HG03520 (cell line): ENCODE results near the gene TIFAB.

Experiments used
- ATAC-seq: cut with Tn5 transposase; IDR thresholded peaks from one replicate; pipeline ENCODE4 v1.9.1; 2021; ENCODE audit warnings: mild to moderate bottlenecking, moderate library complexity; ENCODE audit not compliant: unreplicated experiment

TIFAB gene

DNA sequence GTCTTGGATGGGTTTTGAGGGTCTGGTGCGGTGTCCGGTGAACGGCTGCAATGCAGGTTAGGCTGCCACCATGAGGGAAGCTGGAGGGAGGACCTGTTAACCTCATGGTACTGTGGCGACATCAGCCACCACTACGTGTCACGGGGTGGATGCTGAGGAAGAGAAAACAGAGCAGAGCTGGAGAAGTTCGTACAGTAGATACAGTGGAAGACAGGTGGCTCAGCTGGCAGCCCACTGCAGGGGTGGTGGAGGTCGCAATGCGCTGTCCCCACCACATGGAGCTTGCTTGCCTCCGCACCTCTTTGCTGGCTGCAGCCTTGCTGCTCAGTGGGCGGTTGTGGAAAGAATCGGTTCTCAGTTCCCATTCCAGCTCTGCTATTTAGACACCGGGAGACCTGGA, 7.8 kb downstream of the TIFAB start:
- ATAC-seq, result no peak

DNA sequence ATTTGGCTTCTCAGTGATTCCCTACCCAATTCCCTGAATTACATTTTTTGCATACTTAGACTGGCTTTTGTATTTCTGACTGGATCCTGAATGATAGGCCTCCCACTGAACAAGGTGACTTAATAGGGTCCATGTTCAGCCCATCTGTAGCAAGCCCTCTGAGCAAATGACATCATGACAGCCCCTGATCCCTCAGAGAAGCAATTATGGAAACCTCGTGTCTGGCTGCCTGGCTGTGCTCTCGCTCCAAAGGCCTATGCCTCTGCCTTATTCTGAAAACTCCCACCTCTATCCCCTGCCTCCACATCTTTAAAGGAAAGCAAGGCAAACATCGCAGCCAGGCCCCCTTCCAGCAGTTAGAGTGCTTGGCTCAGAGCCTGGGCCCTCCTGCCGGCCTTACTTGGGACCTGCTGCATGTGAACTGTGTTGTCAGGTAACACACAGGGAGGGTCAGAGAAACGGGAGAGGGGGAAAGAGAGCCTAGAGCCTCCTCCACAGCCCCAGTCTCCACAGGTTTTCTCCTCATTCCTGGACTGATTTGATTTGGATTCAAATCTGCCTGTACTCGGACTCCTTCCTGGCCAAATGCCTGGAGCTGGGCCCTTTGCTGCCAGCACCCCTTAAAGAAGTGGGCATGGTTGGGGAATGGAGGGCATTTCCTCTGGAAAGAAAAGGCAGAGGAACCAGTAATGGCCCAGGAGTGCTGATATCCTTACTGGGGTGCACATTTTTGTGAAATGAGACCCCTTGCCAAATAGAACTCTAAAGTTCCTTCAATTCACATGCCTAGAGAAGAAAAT, 8.8 kb downstream of the TIFAB start:
- no peak for ATAC-seq

DNA sequence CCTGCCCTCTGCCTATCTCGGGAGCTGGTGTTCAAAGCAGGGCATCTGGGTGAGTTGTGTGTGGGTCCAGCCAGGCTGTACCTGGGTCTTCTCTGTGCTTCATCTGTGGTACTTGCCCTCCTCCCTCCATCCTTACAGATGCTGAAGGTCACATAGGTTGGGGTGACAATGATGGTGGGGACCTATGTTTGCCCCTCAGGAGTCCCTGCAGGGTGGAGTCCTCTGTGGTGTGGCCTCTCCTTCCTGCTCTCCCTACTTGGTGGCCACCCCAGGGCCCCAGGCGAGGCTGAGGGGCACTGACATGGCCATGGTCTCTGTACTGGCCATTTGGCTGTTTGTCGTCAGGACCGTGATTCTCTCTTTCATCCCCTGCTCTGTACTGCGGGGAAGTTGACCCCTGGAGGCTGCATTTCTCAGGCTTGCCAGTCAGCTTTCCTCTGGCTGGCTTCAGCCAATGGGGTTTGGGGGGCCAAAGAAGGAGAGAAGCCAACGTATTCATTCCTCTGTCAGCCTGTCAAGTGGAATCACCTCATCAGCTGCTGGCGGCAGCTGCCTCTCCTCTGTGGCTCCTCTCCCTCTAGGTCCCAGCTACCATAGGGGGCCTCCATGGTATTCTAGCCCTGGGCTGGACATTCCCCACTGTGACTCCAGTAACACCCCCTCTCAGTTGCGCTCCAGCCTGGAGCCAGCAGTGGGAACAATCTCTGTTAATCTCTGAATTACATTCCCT, 9.6 kb downstream of the TIFAB start:
- ATAC-seq, result no peak

DNA sequence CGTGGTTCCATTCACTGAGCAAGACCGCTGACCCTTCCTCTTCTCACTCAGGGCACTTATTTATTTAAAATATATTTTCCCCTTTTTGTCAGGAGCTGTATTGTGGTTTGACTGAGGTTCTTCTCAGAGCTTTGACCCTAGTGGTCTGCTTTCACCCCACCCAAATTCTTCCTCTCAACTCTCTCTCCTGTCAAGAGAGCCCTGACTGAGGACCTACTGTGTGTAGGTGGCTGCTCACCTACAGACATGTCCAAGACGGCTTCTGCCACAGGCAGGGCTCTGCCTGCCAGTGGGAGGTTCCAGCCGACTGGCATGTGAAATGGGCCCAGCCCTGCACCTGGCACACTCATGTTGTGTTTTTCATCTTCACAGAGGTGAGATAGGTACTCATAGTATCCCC, 10.2 kb downstream of the TIFAB start:
- no peak for ATAC-seq

DNA sequence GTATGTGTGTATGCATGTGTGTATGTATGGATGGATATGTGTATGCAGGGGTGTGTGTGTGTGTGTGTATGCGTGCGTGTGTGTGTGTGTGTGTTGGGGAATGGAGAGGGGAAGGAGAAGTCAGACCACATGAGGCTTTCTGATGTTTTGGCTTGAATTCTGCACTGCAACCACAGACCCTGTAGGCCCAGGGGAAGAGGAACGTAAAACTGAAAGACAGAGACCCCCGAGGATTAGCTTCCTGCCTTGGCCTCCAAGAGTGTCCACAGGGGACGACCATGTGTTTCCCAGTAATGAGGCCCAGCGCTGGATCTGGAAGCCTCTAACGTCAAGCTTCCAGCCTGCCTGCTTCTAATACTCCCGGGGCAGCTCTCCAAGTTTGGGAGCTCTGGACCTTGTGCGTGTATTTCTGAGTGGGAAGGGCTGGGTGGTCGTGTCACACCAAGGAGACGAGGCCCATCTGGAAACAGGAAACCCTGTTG, 10.8 kb downstream of the TIFAB start:
- no peak for ATAC-seq

DNA sequence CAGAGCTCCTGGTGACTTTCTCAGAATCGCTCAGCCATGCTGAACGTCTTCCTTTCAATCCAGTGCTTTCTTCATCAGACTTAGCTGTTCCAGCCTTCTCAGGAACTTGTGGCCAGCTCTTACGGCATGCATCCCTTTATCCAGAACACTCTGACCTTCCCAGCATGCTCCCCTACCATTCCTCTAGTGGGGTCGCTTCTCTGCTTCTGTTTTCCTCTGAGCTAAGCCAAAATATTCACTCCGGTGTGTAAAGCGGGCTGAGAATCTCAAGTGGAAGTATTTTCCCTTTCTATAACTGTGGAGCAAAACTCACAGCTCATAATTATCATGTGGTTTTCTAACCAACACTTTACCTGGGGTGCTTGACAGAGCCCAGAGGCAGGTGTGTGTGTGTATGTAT, 11.2 kb downstream of the TIFAB start:
- ATAC-seq, result no peak

DNA sequence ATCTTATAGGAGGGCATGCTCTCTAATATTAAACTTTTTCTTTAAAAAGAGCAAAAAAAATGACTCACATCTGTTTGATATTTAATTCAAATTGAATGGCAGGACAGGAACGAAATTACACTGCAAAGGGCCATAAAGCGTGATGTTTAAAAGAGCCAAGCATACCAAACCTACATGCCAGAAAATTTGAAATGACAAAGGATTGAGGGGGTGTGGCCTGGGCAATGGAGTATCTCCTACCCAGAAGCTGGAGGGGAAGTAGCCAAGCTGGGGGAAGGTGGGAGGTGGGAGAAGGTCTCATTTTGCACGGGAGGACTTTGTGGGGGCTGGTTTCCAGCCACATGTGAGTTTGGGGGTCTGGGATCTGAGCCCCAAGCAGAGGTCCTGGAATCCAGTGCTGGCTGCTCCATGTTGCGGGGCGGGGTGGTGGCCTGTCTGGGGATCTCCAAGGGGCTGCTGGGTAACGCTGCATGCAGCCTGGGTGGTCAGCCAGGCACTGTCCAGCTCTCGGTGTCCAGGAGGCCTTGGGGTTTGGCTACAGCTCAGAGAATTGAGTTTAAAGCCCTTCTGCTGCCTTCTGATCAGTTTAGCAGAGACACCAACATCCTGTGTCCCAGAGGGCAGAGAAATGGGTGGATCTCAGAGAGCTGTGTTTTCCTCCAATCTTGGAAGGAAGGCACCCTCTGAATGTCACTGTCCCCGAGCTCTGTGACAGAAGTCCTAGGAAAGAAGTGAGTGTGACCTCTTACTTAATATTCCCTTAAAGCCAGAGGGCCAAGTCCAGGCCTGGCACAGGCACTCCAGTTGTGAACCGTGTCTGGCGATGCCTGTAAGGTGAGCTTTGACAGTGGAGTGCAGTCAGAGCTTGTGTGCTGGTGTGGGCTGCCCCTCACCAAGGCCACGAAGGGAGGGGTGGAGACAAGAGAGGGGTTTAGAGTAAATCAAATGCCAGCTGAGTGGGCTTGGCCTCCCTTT, 12.6 kb downstream of the TIFAB start:
- no peak for ATAC-seq

DNA sequence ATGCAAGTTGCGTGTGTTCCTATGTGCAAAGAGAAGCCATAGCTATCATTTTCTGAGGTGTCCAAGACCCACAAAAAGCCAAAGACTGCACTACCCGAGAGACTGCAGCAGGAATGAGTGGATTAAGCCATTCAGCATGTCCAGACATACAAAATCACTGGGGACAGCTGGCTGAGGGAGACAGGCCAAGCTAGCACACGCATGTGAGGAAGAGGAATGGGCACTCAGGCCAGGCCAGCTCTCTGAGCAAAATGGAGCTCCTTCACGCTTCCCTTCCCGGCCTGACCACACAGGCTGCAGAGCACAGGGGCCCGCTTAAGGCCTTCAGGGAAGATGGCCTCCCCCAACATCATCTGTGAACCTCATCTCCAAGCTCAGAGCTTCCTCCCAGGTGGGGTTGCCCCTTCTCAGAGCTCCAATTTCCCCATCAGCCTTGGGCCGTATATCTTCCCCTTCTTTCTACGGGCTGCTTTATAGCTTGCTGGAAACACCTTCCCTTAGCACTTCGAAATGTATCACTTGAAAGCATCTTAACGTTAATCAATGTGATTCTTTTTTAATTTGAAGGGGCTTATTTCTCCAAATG, 13.4 kb downstream of the TIFAB start:
- ATAC-seq, result no peak

DNA sequence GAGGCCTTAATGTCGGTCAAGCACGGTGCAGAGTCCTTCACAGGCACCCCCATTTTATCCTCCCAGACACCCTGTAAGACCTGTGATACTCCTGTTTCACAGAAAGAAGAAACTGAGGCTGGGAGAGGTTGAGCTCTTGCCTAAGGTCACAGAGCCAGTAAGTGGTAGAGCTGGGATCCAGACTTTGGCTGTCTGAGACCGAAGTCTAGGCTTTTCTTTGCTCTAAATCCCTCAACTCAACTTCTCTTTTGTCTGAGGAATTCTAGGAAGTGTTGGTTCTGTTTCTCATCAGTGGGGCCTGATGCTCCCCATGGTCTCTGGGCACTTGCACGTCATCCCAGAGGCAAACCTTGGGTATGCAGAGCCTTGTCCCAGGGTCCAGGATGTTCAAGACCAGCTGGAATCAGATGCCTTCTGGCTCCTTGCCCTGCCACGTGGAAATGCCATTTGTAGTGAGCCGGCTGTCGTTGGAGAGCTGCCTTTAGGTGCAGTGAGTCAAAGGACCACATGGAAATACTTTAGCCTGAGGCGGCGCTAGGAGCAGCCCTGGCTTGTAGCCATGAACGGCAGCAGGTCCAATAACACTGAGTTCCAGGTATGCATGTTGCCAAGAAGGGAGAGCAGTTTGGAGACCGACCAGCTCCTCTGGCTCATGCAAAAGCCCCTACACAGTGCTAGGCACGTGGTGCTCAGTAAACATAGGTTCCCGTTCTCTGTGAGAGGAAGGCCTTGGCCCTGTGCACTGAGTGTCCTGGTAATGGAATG, 14.2 kb downstream of the TIFAB start:
- no peak for ATAC-seq

DNA sequence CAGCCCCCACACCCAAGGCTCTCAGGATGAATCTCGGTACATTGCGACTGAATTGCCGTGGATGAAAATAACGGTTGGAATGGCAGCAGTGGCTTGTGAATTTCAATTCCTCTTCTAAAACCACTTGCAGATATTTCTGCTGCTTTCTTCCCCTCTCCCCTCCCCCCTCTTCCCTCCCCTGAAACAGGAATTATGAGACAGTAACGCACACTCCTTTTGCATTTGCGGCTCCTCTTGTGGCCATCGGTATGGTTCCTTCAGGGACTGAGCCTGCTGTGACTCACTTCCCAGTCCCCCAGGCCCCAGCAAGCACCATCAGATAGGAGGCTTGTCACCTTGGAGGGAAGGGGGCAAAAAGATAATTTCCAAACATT, 14.7 kb downstream of the TIFAB start:
- ATAC-seq, result no peak

DNA sequence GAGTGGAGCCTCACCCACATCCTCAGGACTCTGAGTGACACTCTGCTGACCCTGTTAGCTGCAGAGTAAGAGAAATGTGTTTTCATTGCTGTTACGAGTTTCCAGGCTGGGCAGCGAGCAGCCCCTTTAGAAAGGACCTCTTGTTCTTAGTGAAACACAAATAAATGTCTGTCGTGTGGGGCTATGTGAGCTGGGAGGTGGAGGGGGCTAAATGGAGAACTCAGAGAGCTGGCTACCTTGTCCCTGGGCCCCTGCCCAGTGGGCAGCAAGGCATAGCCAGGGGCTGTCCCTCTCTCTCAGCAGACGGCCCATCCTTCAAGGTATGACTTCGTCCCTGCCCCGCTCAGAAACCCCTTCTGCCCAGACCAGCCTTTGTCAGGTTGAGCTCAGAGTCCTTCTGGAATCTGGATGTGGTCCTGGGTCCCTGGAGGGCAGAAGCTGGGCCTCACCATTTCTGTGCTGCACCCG, 15.2 kb downstream of the TIFAB start:
- ATAC-seq, result no peak

DNA sequence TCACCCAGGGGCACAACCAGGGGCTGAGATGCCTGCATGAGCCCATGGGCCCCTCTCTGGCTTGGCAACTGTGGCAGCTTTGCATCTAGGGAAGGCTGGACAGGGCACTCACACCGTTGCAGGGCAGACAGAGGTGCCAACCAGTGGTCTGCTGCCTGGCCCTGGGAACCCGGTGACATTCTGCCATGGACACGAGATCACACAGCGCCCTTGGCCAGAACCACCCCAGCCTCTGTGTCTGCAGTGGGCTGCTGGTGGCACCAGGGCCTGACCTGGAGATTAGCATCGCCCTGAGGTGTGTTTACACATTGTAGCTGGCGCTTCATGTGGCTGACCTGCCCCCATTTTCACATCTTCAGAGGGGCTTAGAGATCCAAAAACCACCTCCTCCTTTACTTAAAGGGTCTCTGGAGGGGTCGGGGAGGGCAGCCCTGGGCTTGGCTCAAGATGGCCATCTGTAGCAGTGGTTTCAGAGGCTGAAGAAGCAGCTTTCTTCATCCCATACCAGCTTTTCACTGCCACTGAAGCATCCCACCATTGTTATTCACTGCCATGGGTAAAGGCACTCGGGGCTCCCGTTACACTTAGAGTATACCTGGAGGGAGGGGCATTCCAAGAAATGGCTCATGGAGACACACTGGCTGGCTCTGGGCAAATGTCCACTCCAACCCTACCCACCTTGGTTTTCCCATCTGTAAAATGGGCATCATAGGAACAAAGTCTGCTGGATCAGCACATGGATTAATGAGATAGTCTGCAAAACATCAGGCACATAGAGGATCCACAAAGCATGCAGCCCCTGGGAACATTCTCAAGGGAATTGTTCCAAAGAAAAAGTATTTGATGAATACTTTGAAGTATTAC, 16.5 kb downstream of the TIFAB start:
- ATAC-seq, result no peak

DNA sequence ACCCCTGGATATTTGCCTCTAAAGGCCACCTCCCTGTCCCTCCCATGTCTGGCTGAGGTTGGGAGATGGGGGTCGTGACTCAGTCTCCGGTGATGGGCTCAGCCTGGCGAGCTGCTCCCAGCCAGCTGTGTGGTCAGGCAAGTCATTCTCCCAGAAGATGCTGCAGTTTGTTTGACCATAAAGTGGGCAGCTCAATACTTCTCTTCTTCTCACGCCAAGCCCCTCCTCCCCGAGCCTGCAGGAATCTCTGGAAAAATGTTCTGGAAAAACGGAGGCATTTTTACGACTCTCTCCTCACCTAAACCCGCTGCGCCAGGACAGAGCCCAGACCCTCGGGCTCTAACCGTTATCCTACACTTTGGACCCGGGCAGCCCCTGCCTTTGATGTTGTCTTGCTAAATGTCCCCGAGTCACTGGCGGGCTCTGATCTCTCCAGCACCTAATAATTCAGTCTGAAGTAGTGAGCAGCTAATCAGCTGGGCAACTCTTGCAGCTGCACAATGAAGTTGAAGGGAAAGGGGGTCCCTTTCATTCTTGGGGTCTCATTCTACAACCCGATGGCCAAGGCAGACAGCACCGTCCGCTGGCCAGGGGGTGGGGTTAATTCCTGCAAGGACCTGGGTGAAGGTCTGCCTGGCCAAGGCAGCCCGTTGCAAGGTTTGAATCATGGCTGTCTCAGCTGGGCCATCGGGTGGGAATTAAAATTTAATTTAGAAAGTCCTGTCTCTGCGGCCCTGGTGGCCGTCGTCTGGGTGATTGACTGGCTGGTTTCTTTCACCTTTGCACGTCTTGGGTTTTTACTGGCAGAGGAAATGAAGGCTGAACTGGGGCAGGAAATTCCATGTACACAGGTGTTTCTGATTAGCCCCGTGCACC, 17.3 kb downstream of the TIFAB start:
- no peak for ATAC-seq

DNA sequence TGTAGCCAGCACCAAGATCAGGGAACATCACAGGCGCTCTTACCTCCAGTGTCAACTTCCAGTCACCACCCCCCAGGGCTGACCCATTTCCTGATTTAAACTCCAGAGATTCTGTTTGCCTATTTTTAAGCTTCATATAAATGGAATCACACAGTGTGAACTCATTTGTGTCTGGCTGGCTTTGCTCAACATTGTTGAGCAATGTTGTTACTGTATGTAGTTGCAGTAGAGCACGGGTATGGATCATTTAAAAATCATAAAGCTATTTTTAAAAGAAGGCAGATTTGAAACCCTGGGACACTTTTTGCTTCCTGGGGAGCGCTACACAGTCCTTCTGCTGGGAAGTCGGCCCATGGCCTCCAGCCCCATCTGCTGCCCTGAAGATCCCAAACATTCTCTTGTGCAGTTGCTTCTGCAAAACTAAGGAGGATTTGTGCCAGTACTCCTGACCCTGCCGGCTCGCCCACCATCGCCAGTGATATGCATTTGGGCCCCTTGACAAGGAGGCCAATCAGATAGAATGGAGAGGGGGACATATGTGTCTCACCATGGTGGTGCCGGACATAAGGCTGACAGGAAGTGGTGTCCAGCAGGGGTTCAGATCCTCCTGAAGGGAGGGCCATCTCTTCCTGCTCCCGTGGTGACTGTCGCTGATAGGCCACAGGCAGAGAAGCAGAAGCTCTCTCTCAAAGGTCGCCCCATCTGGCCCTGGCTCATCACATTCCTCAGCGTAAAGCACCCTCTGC, 18.3 kb downstream of the TIFAB start:
- ATAC-seq, result no peak

DNA sequence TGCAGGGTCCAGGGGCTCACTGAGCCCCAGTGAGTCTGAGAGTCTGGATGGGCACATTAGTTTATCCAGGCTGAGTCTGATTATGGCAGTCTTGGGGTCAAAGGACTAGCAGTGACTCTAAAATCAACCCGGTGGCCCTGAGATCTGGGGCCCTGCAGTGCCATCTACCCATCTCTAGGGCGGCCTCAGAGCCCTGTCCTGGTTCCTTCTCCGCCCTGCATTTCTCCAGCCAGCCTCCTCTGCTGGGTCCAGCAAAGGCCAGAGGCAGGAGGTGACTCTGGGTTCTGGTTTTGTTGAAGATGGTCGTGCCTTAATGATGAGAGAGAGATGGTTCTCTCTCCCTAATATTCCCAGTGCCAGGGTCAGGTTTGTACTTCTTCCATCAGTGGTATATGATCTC, 20.0 kb downstream of the TIFAB start:
- no peak for ATAC-seq

DNA sequence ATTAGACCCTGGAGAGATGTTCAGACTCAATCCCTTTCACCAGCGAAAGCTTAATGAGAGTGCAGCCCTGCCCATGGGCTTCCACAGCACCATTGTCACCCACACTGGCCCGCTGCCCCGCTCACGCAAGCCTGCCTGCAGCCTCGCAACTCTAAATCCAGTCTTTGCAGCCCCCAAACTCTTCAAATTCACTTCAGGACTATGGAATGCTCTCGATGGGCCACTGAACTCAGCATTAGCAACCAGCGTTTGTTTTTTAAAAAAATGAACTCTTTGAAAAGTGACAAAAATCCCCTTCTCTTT, 22.1 kb downstream of the TIFAB start:
- ATAC-seq, result no peak

DNA sequence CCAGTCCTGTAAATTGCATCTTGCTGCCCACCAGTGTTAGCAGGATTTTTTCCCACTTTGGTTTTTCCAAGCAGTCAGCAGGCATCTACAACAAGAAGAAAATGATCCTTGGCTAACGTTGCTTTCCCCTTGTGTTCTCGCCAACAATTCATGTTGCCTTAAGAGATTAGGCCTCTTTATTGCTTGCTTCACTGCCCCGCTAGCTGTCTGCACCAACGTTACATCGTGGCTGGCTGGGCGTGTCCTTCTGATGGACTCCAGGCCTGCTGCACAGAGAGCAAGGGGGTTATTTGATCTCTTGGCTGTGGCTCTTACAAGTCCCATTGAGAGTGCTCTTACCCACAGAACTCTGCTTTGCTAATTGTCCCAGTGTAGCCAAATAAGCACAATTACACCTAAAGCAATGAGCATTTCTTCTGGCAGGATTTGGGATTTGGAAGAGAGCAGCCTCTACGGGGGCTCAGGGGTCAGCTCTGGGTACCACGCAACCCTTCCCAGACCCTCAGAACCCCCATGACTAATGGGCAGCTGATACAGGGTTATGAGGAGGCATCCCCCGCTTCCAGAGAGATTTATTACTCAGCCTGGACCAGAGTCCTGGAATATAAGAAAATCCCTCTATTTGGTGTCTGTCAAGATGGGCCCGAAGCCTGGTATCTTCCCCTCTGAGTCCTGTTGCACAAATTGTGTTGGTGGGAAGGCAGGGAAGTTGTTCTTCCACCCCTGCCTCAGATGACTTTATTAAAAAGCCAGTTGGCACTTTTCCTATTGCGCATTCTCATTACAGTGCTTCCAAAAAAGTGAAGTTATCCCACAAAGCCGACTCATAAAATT, 22.6 kb downstream of the TIFAB start:
- ATAC-seq, result no peak
